Measurements from ENCODE around the gene LRIT3.

GRCh38 chr4:109913596-109914241 is 65.8 kb downstream of the LRIT3 start:
- TF ChIP-seq CTCF (conservative IDR thresholded peaks at IDR 0.05) (no peak), ZFX (IDR thresholded peaks at IDR 0.05) (no peak)
